H9 (cell line): ENCODE results near the gene MEN1. TPM values are rescaled to one million over a fixed set of nuclear protein-coding genes. Genes with fewer than 3 reads are reported as not detected.

ENCODE experiments used
- DNase-seq: peaks from one replicate; pipeline ENCODE4 v3.0.0-alpha.2; 2017
- H2AFZ ChIP-seq: one replicate; pipeline ENCODE4 v1.6.1; 2013; ENCODE audit warnings: mild to moderate bottlenecking, low read length, control low read depth, moderate library complexity
- H2AK5ac ChIP-seq: 2 replicates; pipeline ENCODE4 v1.6.1; 2013; ENCODE audit warnings: low read length, control low read depth, mixed read lengths; ENCODE audit not compliant: insufficient read length
- H2BK120ac ChIP-seq: one replicate; pipeline ENCODE4 v1.6.1; 2013; ENCODE audit warnings: low read depth, mild to moderate bottlenecking, low read length, control low read depth, inconsistent platforms; ENCODE audit not compliant: poor library complexity, severe bottlenecking
- H2BK12ac ChIP-seq: 2 replicates; pipeline ENCODE4 v1.6.1; 2013; ENCODE audit warnings: low read length, control low read depth, mixed read lengths, low read depth; ENCODE audit not compliant: insufficient read length
- H2BK15ac ChIP-seq: 2 replicates; pipeline ENCODE4 v1.6.1; 2013; ENCODE audit warnings: low read depth, low read length, control low read depth
- H2BK20ac ChIP-seq: one replicate; pipeline ENCODE4 v1.6.1; 2013; ENCODE audit warnings: low read depth, mild to moderate bottlenecking, low read length, control low read depth, inconsistent platforms; ENCODE audit not compliant: poor library complexity, severe bottlenecking
- H2BK5ac ChIP-seq: 2 replicates; pipeline ENCODE4 v1.6.1; 2013; ENCODE audit warnings: low read length, control low read depth, mixed read lengths; ENCODE audit not compliant: insufficient read length
- H3K14ac ChIP-seq: 2 replicates; pipeline ENCODE4 v1.6.1; 2013; ENCODE audit warnings: low read length, control low read depth; ENCODE audit not compliant: insufficient read depth
- H3K18ac ChIP-seq: 2 replicates; pipeline ENCODE4 v1.6.1; 2013; ENCODE audit warnings: low read depth, mild to moderate bottlenecking, mixed read lengths, low read length, control low read depth; ENCODE audit not compliant: insufficient read length
- H3K23ac ChIP-seq: 2 replicates; pipeline ENCODE4 v1.6.1; 2013; ENCODE audit warnings: low read length, control low read depth, mixed read lengths, low read depth; ENCODE audit not compliant: insufficient read length
- H3K23me2 ChIP-seq: 2 replicates; pipeline ENCODE4 v1.6.1; 2013; ENCODE audit warnings: low read depth, mild to moderate bottlenecking, mixed read lengths, low read length, control low read depth; ENCODE audit not compliant: insufficient read length, poor library complexity, severe bottlenecking
- H3K27ac ChIP-seq: 2 replicates; pipeline ENCODE4 v1.5.1; 2013; ENCODE audit warnings: low read length, control low read depth, mixed read lengths, low read depth; ENCODE audit not compliant: insufficient read length
- H3K27me3 ChIP-seq: 2 replicates; pipeline ENCODE4 v1.6.1; 2013; ENCODE audit warnings: low read length, control low read depth, inconsistent platforms; ENCODE audit not compliant: insufficient read depth
- H3K4ac ChIP-seq: 2 replicates; pipeline ENCODE4 v1.6.1; 2013; ENCODE audit warnings: low read depth, mild to moderate bottlenecking, control low read depth, inconsistent platforms, low read length, moderate library complexity
- H3K4me1 ChIP-seq: 2 replicates; pipeline ENCODE4 v1.6.1; 2013; ENCODE audit warnings: low read length, control low read depth, inconsistent platforms; ENCODE audit not compliant: insufficient read depth
- H3K4me2 ChIP-seq: 2 replicates; pipeline ENCODE4 v1.6.1; 2013; ENCODE audit warnings: low read length, control low read depth, mixed read lengths; ENCODE audit not compliant: insufficient read length, insufficient read depth
- H3K56ac ChIP-seq: 2 replicates; pipeline ENCODE4 v1.6.1; 2013; ENCODE audit warnings: low read depth, mild to moderate bottlenecking, mixed read lengths, low read length, control low read depth; ENCODE audit not compliant: insufficient read length
- H3K79me1 ChIP-seq: 2 replicates; pipeline ENCODE4 v1.6.1; 2013; ENCODE audit warnings: low read depth, mild to moderate bottlenecking, moderate library complexity, low read length, control low read depth, inconsistent platforms; ENCODE audit not compliant: insufficient read depth, poor library complexity, severe bottlenecking
- H3K79me2 ChIP-seq: 2 replicates; pipeline ENCODE4 v1.6.1; 2013; ENCODE audit warnings: low read length, control low read depth, inconsistent platforms; ENCODE audit not compliant: insufficient read depth
- H3K9ac ChIP-seq: 2 replicates; pipeline ENCODE4 v1.6.1; 2013; ENCODE audit warnings: low read length, control low read depth, mixed read lengths; ENCODE audit not compliant: insufficient read length; ENCODE audit errors: extremely low read depth
- H3K9me3 ChIP-seq: one replicate; pipeline ENCODE4 v1.6.1; 2013; ENCODE audit warnings: low read depth, low read length, inconsistent platforms; ENCODE audit not compliant: control insufficient read depth
- H3T11ph ChIP-seq: one replicate; pipeline ENCODE4 v1.6.1; 2013; ENCODE audit warnings: mild to moderate bottlenecking, low read length, control low read depth, inconsistent platforms
- H4K20me1 ChIP-seq: one replicate; pipeline ENCODE4 v1.6.1; 2013; ENCODE audit not compliant: control insufficient read depth, insufficient read length, insufficient read depth
- H4K5ac ChIP-seq: 2 replicates; pipeline ENCODE4 v1.6.1; 2013; ENCODE audit warnings: low read depth, mild to moderate bottlenecking, mixed read lengths, low read length, control low read depth; ENCODE audit not compliant: insufficient read length
- H4K8ac ChIP-seq: replicated peaks from 2 replicates; pipeline ENCODE4 v1.6.1; 2013; ENCODE audit warnings: low read length, control low read depth, mixed read lengths, low read depth; ENCODE audit not compliant: insufficient read length
- H4K91ac ChIP-seq: 2 replicates; pipeline ENCODE4 v1.6.1; 2013; ENCODE audit warnings: low read depth, mild to moderate bottlenecking, moderate library complexity, mixed read lengths, low read length, control low read depth; ENCODE audit not compliant: insufficient read length
- H3K27ac Mint-ChIP-seq, 3 experiments: 2 replicates in 2 of 3; 3 replicates in 1 of 3; pipeline ENCODE4 v1.8.0; 2020 to 2021; ENCODE audit warnings: mixed read lengths in 3 of 3, mild to moderate bottlenecking in 1 of 3, moderate library complexity in 1 of 3
- H3K27me3 Mint-ChIP-seq: 2 replicates; pipeline ENCODE4 v1.8.0; 2021; ENCODE audit warnings: low read depth, mild to moderate bottlenecking, moderate library complexity, mixed read lengths
- H3K36me3 Mint-ChIP-seq, 3 experiments: 2 replicates in 2 of 3; 3 replicates in 1 of 3; pipeline ENCODE4 v1.8.0; 2020 to 2021; ENCODE audit warnings: low read depth in 3 of 3, mixed read lengths in 3 of 3; ENCODE audit not compliant: insufficient read depth in 1 of 3
- H3K4me1 Mint-ChIP-seq, 2 experiments: 2 replicates each; pipeline ENCODE4 v1.8.0; 2020; ENCODE audit warnings: mixed read lengths in 2 of 2
- H3K4me3 Mint-ChIP-seq, 2 experiments: 2 replicates in 1 of 2; 3 replicates in 1 of 2; pipeline ENCODE4 v1.8.0; 2020 to 2021; ENCODE audit warnings: mild to moderate bottlenecking in 2 of 2, mixed read lengths in 2 of 2, moderate library complexity in 1 of 2
- H3K9me3 Mint-ChIP-seq, 2 experiments: 2 replicates in 1 of 2; 3 replicates in 1 of 2; pipeline ENCODE4 v1.8.0; 2020; ENCODE audit warnings: mild to moderate bottlenecking in 2 of 2, mixed read lengths in 2 of 2, moderate library complexity in 1 of 2
- WGBS: extraction: QIAGEN DNeasy Blood & Tissue Kit; methylation state at CpG from one replicate; pipeline ENCODE4 v1.1.7; 2013; ENCODE audit warnings: missing lambda C conversion rate, low lambda C conversion rate, mixed read lengths; ENCODE audit not compliant: insufficient read length; ENCODE audit errors: extremely low coverage; 5-methylcytosine and 5-hydroxymethylcytosine counted together
- total RNA-seq: library from RNA; stranded (reverse); gene quantifications from 2 replicates; pipeline ENCODE4 v1.2.1, GENCODE V29; 2021
- TF ChIP-seq, protein P1 (sequence below): fragments of 200-600 bp; sonication (generic); conservative IDR thresholded peaks from 3 replicates; pipeline ENCODE4 v1.8.0; 2021; ENCODE audit warnings: antibody characterized with exemption, mild to moderate bottlenecking

Gene MEN1
- total RNA-seq, 1 experiment from 2014 or later, result 49.9 TPM

DNA sequence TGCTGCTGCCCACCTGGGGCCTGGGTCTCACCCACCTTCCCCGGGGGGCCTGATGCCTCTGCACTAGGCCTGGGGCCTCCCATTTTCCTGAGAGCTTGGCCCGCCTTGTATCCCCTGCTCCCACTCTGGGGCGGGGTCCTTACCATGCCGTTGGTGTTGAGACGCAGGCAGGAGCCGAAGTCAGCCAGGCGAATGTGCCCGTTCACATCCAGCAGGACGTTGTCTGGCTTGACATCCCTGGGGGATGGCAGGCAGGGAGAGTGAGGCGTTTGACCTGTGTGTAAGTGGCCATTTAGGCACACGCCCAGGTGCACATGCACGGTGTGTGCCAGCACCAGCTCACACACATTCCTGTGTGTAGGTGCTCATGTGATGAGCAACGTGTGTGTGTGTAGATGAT, 29.0 kb upstream of the MEN1 start:
- no CpG with 5 or more reads among the region's 13 CpGs for WGBS
- DNase-seq, result no peak
- Mint-ChIP-seq H3K4me3 (no peak overlapping the region), H3K9me3 (no peaks in the 10 kb centered on the region; a peak in 2 of 5 replicates), H3K27me3 (peaks cover 2% of the 10 kb centered on the region), H3K4me1 (peaks cover 18 to 26% of the 10 kb centered on the region in 2 experiments), H3K27ac (no peak overlapping the region), H3K36me3 (peaks cover 0 to 24% (median 5%) of the 10 kb centered on the region in 3 experiments; a peak in 5 of 7 replicates)
- Histone ChIP-seq H2BK5ac (no peak overlapping the region), H3K23me2 (peaks cover 6% of the 10 kb centered on the region), H3T11ph (no peak overlapping the region), H3K4me2 (no peak overlapping the region), H3K79me2 (no peaks in the 10 kb centered on the region), H4K91ac (no peak overlapping the region), H3K4ac (no peak overlapping the region), H3K9ac (no peak overlapping the region), H3K56ac (no peak overlapping the region), H2AFZ (no peak overlapping the region), H3K79me1 (no peaks in the 10 kb centered on the region), H2BK20ac (no peak overlapping the region), H2AK5ac (no peak overlapping the region), H3K18ac (no peak overlapping the region), H2BK15ac (no peak overlapping the region), H3K9me3 (no peaks in the 10 kb centered on the region), H3K27ac (no peak overlapping the region), H3K4me1 (no peaks in the 10 kb centered on the region), H2BK12ac (no peak overlapping the region), H4K8ac (no peak overlapping the region), H4K5ac (no peak overlapping the region), H2BK120ac (no peak overlapping the region), H3K23ac (no peak overlapping the region), H3K27me3 (no peaks in the 10 kb centered on the region), H4K20me1 (no peaks in the 10 kb centered on the region), H3K14ac (no peak overlapping the region)
- TF ChIP-seq, protein P1, sequence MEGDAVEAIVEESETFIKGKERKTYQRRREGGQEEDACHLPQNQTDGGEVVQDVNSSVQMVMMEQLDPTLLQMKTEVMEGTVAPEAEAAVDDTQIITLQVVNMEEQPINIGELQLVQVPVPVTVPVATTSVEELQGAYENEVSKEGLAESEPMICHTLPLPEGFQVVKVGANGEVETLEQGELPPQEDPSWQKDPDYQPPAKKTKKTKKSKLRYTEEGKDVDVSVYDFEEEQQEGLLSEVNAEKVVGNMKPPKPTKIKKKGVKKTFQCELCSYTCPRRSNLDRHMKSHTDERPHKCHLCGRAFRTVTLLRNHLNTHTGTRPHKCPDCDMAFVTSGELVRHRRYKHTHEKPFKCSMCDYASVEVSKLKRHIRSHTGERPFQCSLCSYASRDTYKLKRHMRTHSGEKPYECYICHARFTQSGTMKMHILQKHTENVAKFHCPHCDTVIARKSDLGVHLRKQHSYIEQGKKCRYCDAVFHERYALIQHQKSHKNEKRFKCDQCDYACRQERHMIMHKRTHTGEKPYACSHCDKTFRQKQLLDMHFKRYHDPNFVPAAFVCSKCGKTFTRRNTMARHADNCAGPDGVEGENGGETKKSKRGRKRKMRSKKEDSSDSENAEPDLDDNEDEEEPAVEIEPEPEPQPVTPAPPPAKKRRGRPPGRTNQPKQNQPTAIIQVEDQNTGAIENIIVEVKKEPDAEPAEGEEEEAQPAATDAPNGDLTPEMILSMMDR, result no peak
